ENCODE results near the gene CACNG6.
"Not testable (repeated sequence)": the region's sequence is repeated elsewhere in the genome, so short reads cannot be mapped to it uniquely, and the experiment has no call there.

The CACNG6 gene

GRCh38 chr19:54030895-54031586 lies 39.6 kb downstream of the CACNG6 start:
- ATAC-seq (ENCODE audit: insufficient read depth, low read depth) (no peak), DNase-seq (no peak)
- Histone ChIP-seq H3K4me1 (ENCODE audit: insufficient read depth, low read length) (no peaks in the 10 kb centered on the region), H3K27me3 (ENCODE audit: insufficient read depth, low read length, poor library complexity) (no peaks in the 10 kb centered on the region), H2AFZ (ENCODE audit: low read depth, low read length) (no peak overlapping the region), H3K79me2 (ENCODE audit: insufficient read depth, low read length) (no peaks in the 10 kb centered on the region), H3K9ac (ENCODE audit: low read depth, low read length) (no peak overlapping the region), H3K27ac (ENCODE audit: low read length) (no peak overlapping the region), H3K36me3 (ENCODE audit: insufficient read depth, low read length) (no peaks in the 10 kb centered on the region), H3K4me2 (ENCODE audit: insufficient read depth, low read length) (no peak overlapping the region), H4K20me1 (ENCODE audit: insufficient read depth, low read length) (no peaks in the 10 kb centered on the region), H3K9me3 (ENCODE audit: insufficient read depth, low read length, severe bottlenecking) (no peaks in the 10 kb centered on the region), H3K4me3 (ENCODE audit: low read depth in 1 of 2, low read length in 2 of 2) (no peak overlapping the region)
- no peak for TF ChIP-seq EZH2 (IDR thresholded peaks at IDR 0.05; ENCODE audit: borderline replicate concordance, low read depth, low read length, severe bottlenecking)
- peak; percentile 31 for TF ChIP-seq CTCF (IDR thresholded peaks at IDR 0.05; ENCODE audit: borderline replicate concordance, extremely low read depth, low read length, poor library complexity, severe bottlenecking)

DNA sequence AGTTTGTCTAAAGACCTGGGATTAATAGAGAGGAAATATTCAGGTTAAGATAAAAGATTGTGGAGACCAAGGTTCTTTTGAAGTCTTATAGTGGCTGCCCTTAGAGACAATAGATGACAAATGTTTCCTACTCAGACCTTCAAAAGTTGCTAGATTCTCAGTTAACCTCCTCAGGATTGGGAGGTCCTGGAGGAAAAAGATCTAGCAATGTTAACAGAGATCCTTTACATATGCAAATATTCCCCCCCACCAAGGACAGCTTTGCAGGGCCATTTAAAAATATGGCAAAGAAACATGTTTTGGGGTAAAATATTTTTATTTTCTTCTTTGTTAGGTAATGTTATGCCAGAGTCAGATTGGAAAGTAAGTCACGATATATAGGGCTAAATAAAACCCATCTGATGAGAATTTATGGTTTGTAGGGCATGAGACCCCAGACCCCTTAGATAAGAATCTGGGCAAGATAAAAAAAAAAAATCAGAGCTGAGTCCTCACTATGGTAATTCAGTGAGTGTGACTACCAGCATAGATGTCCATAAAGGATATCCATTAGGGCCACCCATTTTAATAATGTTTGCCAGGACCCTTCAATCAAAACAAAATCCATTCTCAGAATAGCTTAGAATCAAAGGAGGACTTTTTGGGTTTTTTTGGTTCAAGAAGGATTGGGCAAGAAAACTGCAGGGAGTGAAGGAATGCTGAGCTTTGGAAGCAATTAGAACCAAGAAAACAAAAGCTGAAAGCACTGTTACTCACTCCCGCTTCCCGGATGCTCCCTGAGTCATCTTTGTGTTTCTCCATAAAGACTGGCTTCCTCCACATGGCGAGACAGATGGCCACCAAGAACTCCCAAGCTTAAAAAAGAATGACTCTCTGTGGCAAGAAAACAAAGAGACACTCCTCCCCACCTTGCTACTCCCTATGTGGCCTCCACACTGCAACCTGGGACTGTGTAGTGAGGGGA lies 44.1 kb downstream of the CACNG6 start:
- Histone ChIP-seq H3K27me3 (ENCODE audit: insufficient read depth, low read length, poor library complexity) (no peaks in the 10 kb centered on the region), H4K20me1 (ENCODE audit: insufficient read depth, low read length) (no peaks in the 10 kb centered on the region), H3K9me3 (ENCODE audit: insufficient read depth, low read length, severe bottlenecking) (no peaks in the 10 kb centered on the region), H3K4me1 (ENCODE audit: insufficient read depth, low read length) (no peaks in the 10 kb centered on the region), H3K9ac (ENCODE audit: low read depth, low read length) (no peak overlapping the region), H3K79me2 (ENCODE audit: insufficient read depth, low read length) (no peaks in the 10 kb centered on the region), H2AFZ (ENCODE audit: low read depth, low read length) (no peak overlapping the region), H3K27ac (ENCODE audit: low read length) (no peak overlapping the region), H3K4me2 (ENCODE audit: insufficient read depth, low read length) (no peak overlapping the region), H3K36me3 (ENCODE audit: insufficient read depth, low read length) (no peaks in the 10 kb centered on the region), H3K4me3 (ENCODE audit: low read depth in 1 of 2, low read length in 2 of 2) (no peak overlapping the region)
- no peak for TF ChIP-seq EZH2 (IDR thresholded peaks at IDR 0.05; ENCODE audit: borderline replicate concordance, low read depth, low read length, severe bottlenecking)
- TF ChIP-seq CTCF (IDR thresholded peaks at IDR 0.05; ENCODE audit: borderline replicate concordance, extremely low read depth, low read length, poor library complexity, severe bottlenecking) = no peak
- no peak for ATAC-seq (ENCODE audit: insufficient read depth, low read depth)
- no peak for DNase-seq

GRCh38 chr19:54036542-54036941 lies 45.1 kb downstream of the CACNG6 start:
- H3K4me2 ChIP-seq (ENCODE audit: insufficient read depth, low read length); H4K20me1 ChIP-seq (ENCODE audit: insufficient read depth, low read length); DNase-seq; H3K79me2 ChIP-seq (ENCODE audit: insufficient read depth, low read length); H3K9ac ChIP-seq (ENCODE audit: low read depth, low read length); H3K4me3 ChIP-seq (ENCODE audit: low read depth in 1 of 2, low read length in 2 of 2); H3K36me3 ChIP-seq (ENCODE audit: insufficient read depth, low read length); H3K27ac ChIP-seq (ENCODE audit: low read length); H2AFZ ChIP-seq (ENCODE audit: low read depth, low read length); H3K27me3 ChIP-seq (ENCODE audit: insufficient read depth, low read length, poor library complexity); H3K9me3 ChIP-seq (ENCODE audit: insufficient read depth, low read length, severe bottlenecking); ATAC-seq (ENCODE audit: insufficient read depth, low read depth); H3K4me1 ChIP-seq (ENCODE audit: insufficient read depth, low read length): not testable (repeated sequence)

DNA sequence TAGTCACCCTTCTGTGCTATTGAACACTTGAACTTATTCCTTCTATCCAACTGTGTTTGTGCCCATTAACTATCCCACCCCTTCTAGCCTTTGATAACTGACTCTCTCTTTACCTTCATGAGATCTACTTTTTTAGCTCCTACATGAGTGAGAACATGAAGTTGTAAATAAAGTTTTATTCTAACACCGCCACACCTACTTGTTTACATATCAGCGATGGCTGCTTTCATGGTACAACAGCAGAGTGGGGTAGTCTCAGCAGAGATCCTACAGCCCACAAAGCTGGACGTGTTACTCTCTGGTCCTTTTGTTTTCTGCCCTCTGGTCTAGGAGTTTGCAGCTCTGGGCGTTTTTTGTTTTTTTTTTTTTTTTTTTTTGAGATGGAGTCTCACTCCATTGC lies 48.6 kb downstream of the CACNG6 start:
- Histone ChIP-seq H3K27me3 (ENCODE audit: insufficient read depth, low read length, poor library complexity) (no peaks in the 10 kb centered on the region), H3K4me1 (ENCODE audit: insufficient read depth, low read length) (no peaks in the 10 kb centered on the region), H3K9me3 (ENCODE audit: insufficient read depth, low read length, severe bottlenecking) (no peaks in the 10 kb centered on the region), H2AFZ (ENCODE audit: low read depth, low read length) (no peak overlapping the region), H3K4me2 (ENCODE audit: insufficient read depth, low read length) (no peak overlapping the region), H4K20me1 (ENCODE audit: insufficient read depth, low read length) (no peaks in the 10 kb centered on the region; the same call in 1 of the 2 replicates), H3K36me3 (ENCODE audit: insufficient read depth, low read length) (no peaks in the 10 kb centered on the region), H3K4me3 (ENCODE audit: low read depth in 1 of 2, low read length in 2 of 2) (no peak overlapping the region), H3K79me2 (ENCODE audit: insufficient read depth, low read length) (no peaks in the 10 kb centered on the region), H3K9ac (ENCODE audit: low read depth, low read length) (no peak overlapping the region), H3K27ac (ENCODE audit: low read length) (no peak overlapping the region)
- DNase-seq (no peak), ATAC-seq (ENCODE audit: insufficient read depth, low read depth) (no peak)
- no peak for TF ChIP-seq CTCF (IDR thresholded peaks at IDR 0.05; ENCODE audit: borderline replicate concordance, extremely low read depth, low read length, poor library complexity, severe bottlenecking)
- no peak for TF ChIP-seq EZH2 (IDR thresholded peaks at IDR 0.05; ENCODE audit: borderline replicate concordance, low read depth, low read length, severe bottlenecking)
